PC-9 (cell line): ENCODE results near the gene NCSTN. TPM values are rescaled to one million over a fixed set of nuclear protein-coding genes. Genes with fewer than 3 reads are reported as not detected.

ENCODE experiments used
- BruUV-seq: library from RNA; stranded (reverse); fragments of 400-500 nt; replicated peaks from 2 replicates; lab custom pipeline; 2021; lab: Mats Ljungman, UMichigan
- CTCF ChIA-PET: fragments of 300-600 bp; sonication (Branson Sonifier 250); formaldehyde crosslinking; loops from one replicate; lab custom pipeline; 2022; ENCODE audit warnings: antibody characterized with exemption; lab: Charles Lee
- POLR2A ChIA-PET: fragments of 300-600 bp; sonication (Branson Sonifier 250); formaldehyde crosslinking; loops from one replicate; lab custom pipeline; 2022; ENCODE audit warnings: antibody characterized with exemption; ENCODE audit not compliant: unreplicated experiment; lab: Charles Lee
- DNase-seq, 2 experiments: peaks; one replicate each; pipeline versions ENCODE4 v3.0.0 to v3.0.0-alpha.2; 2015 to 2022; ENCODE audit warnings: mixed read lengths in 1 of 2
- H2AFZ ChIP-seq: fragments of 200-600 bp; sonication (generic); 2 replicates; pipeline ENCODE4 v1.8.1; 2017; ENCODE audit warnings: antibody characterized with exemption
- H3F3A ChIP-seq: fragments of 200-600 bp; sonication (generic); 2 replicates; pipeline ENCODE4 v1.8.1; 2017; ENCODE audit warnings: antibody characterized with exemption, mild to moderate bottlenecking, low read depth; ENCODE audit not compliant: insufficient read depth
- H3K27ac ChIP-seq: fragments of 200-600 bp; sonication (generic); 2 replicates; pipeline ENCODE4 v1.6.1; 2016; ENCODE audit warnings: mixed run types
- H3K27me3 ChIP-seq: fragments of 200-600 bp; sonication (generic); 2 replicates; pipeline ENCODE4 v1.6.1; 2016; ENCODE audit warnings: low read depth, mixed run types; ENCODE audit not compliant: insufficient read depth
- H3K36me3 ChIP-seq: fragments of 200-600 bp; sonication (generic); 2 replicates; pipeline ENCODE4 v1.6.1; 2016; ENCODE audit warnings: low read depth, mixed run types
- H3K4me1 ChIP-seq: fragments of 200-600 bp; sonication (generic); replicated peaks from 2 replicates; pipeline ENCODE4 v1.6.1; 2016; ENCODE audit warnings: mixed run types; ENCODE audit not compliant: insufficient read depth
- H3K4me2 ChIP-seq: fragments of 200-600 bp; sonication (generic); 2 replicates; pipeline ENCODE4 v1.6.1; 2017; ENCODE audit warnings: mixed run types
- H3K4me3 ChIP-seq: fragments of 200-600 bp; sonication (generic); 2 replicates; pipeline ENCODE4 v1.6.1; 2016; ENCODE audit warnings: mixed run types
- H3K79me2 ChIP-seq: fragments of 200-600 bp; sonication (generic); 2 replicates; pipeline ENCODE4 v1.6.1; 2017; ENCODE audit warnings: low read depth, mixed run types
- H3K9me2 ChIP-seq: fragments of 200-600 bp; sonication (generic); 2 replicates; pipeline ENCODE4 v1.8.1; 2017; ENCODE audit warnings: mild to moderate bottlenecking; ENCODE audit not compliant: insufficient read depth
- H3K9me3 ChIP-seq: fragments of 200-600 bp; sonication (generic); 2 replicates; pipeline ENCODE4 v1.8.1; 2016; ENCODE audit warnings: low read depth; ENCODE audit not compliant: insufficient read depth
- H4K20me1 ChIP-seq: fragments of 200-600 bp; sonication (generic); 2 replicates; pipeline ENCODE4 v1.8.1; 2017; ENCODE audit not compliant: insufficient read depth
- CTCF ChIP-seq: fragments of 200-600 bp; sonication (generic); conservative IDR thresholded peaks from 2 replicates; pipeline ENCODE4 v1.6.1; 2017; ENCODE audit warnings: mixed run types, antibody characterized with exemption, mild to moderate bottlenecking, moderate library complexity
- EZH2 ChIP-seq: fragments of 200-600 bp; sonication (generic); IDR thresholded peaks from 2 replicates; pipeline ENCODE4 v1.8.0; 2017; ENCODE audit warnings: antibody characterized with exemption, low read depth
- intact Hi-C: fragments of 100-400 bp; cut with micrococcal nuclease; formaldehyde crosslinking; loops from one replicate; pipeline ENCODE4 v1.10.0; 2022; ENCODE audit not compliant: unreplicated experiment
- total RNA-seq: library from RNA; stranded (reverse); gene quantifications from 2 replicates; pipeline ENCODE4 v1.2.3, GENCODE V29; 2021

Gene NCSTN
- total RNA-seq, 1 experiment from 2014 or later, result 55.8 TPM

GRCh38 chr1:160346958-160347357 is 3.8 kb downstream of the NCSTN start:
- intact Hi-C loops, result no loop called here

GRCh38 chr1:160351629-160352028 is 8.4 kb downstream of the NCSTN start:
- Histone ChIP-seq H4K20me1 (no peaks in the 10 kb centered on the region), H3K4me1 (no peaks in the 10 kb centered on the region), H3K79me2 (no peaks in the 10 kb centered on the region), H3F3A (no peaks in the 10 kb centered on the region), H3K9me2 (no peaks in the 10 kb centered on the region), H3K27me3 (no peaks in the 10 kb centered on the region), H3K27ac (no peak overlapping the region), H3K9me3 (no peaks in the 10 kb centered on the region), H3K4me3 (no peak overlapping the region), H3K36me3 (peaks cover 20% of the 10 kb centered on the region), H2AFZ (no peak overlapping the region), H3K4me2 (no peak overlapping the region)
- ChIA-PET CTCF (no interaction called here), POLR2A (no interaction called here)
- intact Hi-C loops, result no loop called here
- BruUV-seq, result no TSS peak
- DNase-seq, result peak in 1 of 2 experiments; percentile 9
- TF ChIP-seq EZH2 (no peak), CTCF (no peak)

More at GRCh38 chr1:160346958-160347357, 3.8 kb downstream of the NCSTN start:
- Histone ChIP-seq H3K27ac (no peak overlapping the region), H3K4me1 (peaks cover 9% of the 10 kb centered on the region), H3K4me2 (no peak overlapping the region), H2AFZ (no peak overlapping the region), H3K4me3 (no peak overlapping the region), H3K27me3 (no peaks in the 10 kb centered on the region), H3K79me2 (peaks cover 32% of the 10 kb centered on the region), H3F3A (no peaks in the 10 kb centered on the region), H3K36me3 (peaks cover 12% of the 10 kb centered on the region; the same call in 1 of the 2 replicates), H3K9me3 (no peaks in the 10 kb centered on the region), H4K20me1 (no peaks in the 10 kb centered on the region), H3K9me2 (no peaks in the 10 kb centered on the region)
- BruUV-seq, result no TSS peak
- CTCF ChIA-PET, result no interaction called here
- TF ChIP-seq CTCF (no peak), EZH2 (no peak)
- POLR2A ChIA-PET, result no interaction called here
- peak in 1 of 2 experiments; percentile 29 for DNase-seq

- peak in 1 of 2 experiments; percentile 4 for DNase-seq
- Histone ChIP-seq H3K9me3 (no peaks in the 10 kb centered on the region), H3K4me1 (no peaks in the 10 kb centered on the region), H4K20me1 (no peaks in the 10 kb centered on the region), H3K27ac (no peak overlapping the region), H3K27me3 (no peaks in the 10 kb centered on the region), H3K79me2 (no peaks in the 10 kb centered on the region), H2AFZ (no peak overlapping the region), H3K36me3 (peaks cover 17% of the 10 kb centered on the region), H3K4me2 (no peak overlapping the region), H3F3A (no peaks in the 10 kb centered on the region), H3K4me3 (no peak overlapping the region), H3K9me2 (no peaks in the 10 kb centered on the region)
- intact Hi-C loops, result no loop called here
- ChIA-PET CTCF (no interaction called here), POLR2A (no interaction called here)
- no TSS peak for BruUV-seq
- TF ChIP-seq EZH2 (no peak), CTCF (no peak)
These were observed 9.4 kb downstream of the NCSTN start for GRCh38 chr1:160352555-160352954.
